HG03196 (cell line): ENCODE results near the gene CPXM2.
"Not testable (repeated sequence)": the region's sequence is repeated elsewhere in the genome, so short reads cannot be mapped to it uniquely, and the experiment has no call there.

Experiments used
- ATAC-seq: cut with Tn5 transposase; IDR thresholded peaks from one replicate; pipeline ENCODE4 v1.9.1; 2021; ENCODE audit not compliant: unreplicated experiment

The CPXM2 gene

GRCh38 chr10:123747426-123747825 is 144.2 kb downstream of the CPXM2 start:
- ATAC-seq, result no peak

- ATAC-seq, result no peak
Observed at GRCh38 chr10:123746942-123747341, 144.7 kb downstream of the CPXM2 start.

GRCh38 chr10:123746520-123746919 is 145.1 kb downstream of the CPXM2 start:
- no peak for ATAC-seq

- no peak for ATAC-seq
Observed at GRCh38 chr10:123746061-123746460, 145.5 kb downstream of the CPXM2 start.

GRCh38 chr10:123744224-123744536 is 147.4 kb downstream of the CPXM2 start:
- ATAC-seq, result no peak

GRCh38 chr10:123743441-123744223 is 148.0 kb downstream of the CPXM2 start:
- ATAC-seq, result no peak

- no peak for ATAC-seq
Observed at GRCh38 chr10:123742751-123743440, 148.7 kb downstream of the CPXM2 start.

GRCh38 chr10:123741711-123742110 is 149.9 kb downstream of the CPXM2 start:
- ATAC-seq, result no peak

GRCh38 chr10:123741146-123741545 is 150.5 kb downstream of the CPXM2 start:
- ATAC-seq, result no peak

- not testable (repeated sequence) for ATAC-seq
Observed at GRCh38 chr10:123736917-123737316, 154.7 kb downstream of the CPXM2 start.

- no peak for ATAC-seq
Observed at GRCh38 chr10:123729523-123729922, 162.1 kb downstream of the CPXM2 start.

GRCh38 chr10:123726836-123727235 is 164.8 kb downstream of the CPXM2 start:
- ATAC-seq, result no peak

GRCh38 chr10:123726381-123726780 is 165.2 kb downstream of the CPXM2 start:
- no peak for ATAC-seq

GRCh38 chr10:123724747-123725146 is 166.9 kb downstream of the CPXM2 start:
- no peak for ATAC-seq

GRCh38 chr10:123722351-123722750 is 169.3 kb downstream of the CPXM2 start:
- ATAC-seq, result no peak

- ATAC-seq, result no peak
Observed at GRCh38 chr10:123721441-123722049, 170.1 kb downstream of the CPXM2 start.

- no peak for ATAC-seq
Observed at GRCh38 chr10:123720536-123720935, 171.1 kb downstream of the CPXM2 start.

- ATAC-seq, result no peak
Observed at GRCh38 chr10:123718544-123719060, 173.0 kb downstream of the CPXM2 start.

- ATAC-seq, result no peak
Observed at GRCh38 chr10:123717336-123717735, 174.3 kb downstream of the CPXM2 start.

- ATAC-seq, result no peak
Observed at GRCh38 chr10:123715546-123715945, 176.1 kb downstream of the CPXM2 start.

GRCh38 chr10:123706236-123706635 is 185.4 kb downstream of the CPXM2 start:
- ATAC-seq, result no peak

- ATAC-seq, result no peak
Observed at GRCh38 chr10:123704812-123705211, 186.8 kb downstream of the CPXM2 start.
